Spleen (tissue), 11 donors: ENCODE results near the gene MT1A. TPM values are rescaled to one million over a fixed set of nuclear protein-coding genes. Genes with fewer than 3 reads are reported as not detected.

Experiments
- DNase-seq: peaks from one replicate; pipeline ENCODE4 v3.0.0-alpha.2; 2020
- H3K27ac ChIP-seq, 8 donors: fragments of 200-600 bp; sonication (generic) in 7 of 8; 1 replicate in 4 of 8; 2 replicates in 4 of 8; pipeline versions ENCODE4 v1.5.0 to v1.8.0; 2016 to 2021; ENCODE audit warnings: inconsistent platforms in 4 of 8, mild to moderate bottlenecking in 4 of 8, moderate library complexity in 1 of 8
- H3K27me3 ChIP-seq, 7 donors: fragments of 200-600 bp; sonication (generic) in 6 of 7; replicated peaks in 1 of 7; 1 replicate in 4 of 7; 2 replicates in 3 of 7; pipeline versions ENCODE4 v1.5.0 to v1.8.0; 2016 to 2021; ENCODE audit warnings: inconsistent platforms in 3 of 7, mild to moderate bottlenecking in 1 of 7
- H3K36me3 ChIP-seq, 6 donors: fragments of 200-600 bp; sonication (generic) in 5 of 6; 1 replicate in 4 of 6; 2 replicates in 2 of 6; pipeline versions ENCODE4 v1.5.0 to v1.8.0; 2016 to 2021; ENCODE audit warnings: inconsistent platforms in 2 of 6
- H3K4me1 ChIP-seq, 6 donors: fragments of 200-600 bp; sonication (generic) in 5 of 6; 1 replicate in 3 of 6; 2 replicates in 3 of 6; pipeline versions ENCODE4 v1.5.0 to v1.8.0; 2016 to 2021; ENCODE audit warnings: inconsistent platforms in 3 of 6
- H3K4me3 ChIP-seq, 8 donors: fragments of 200-600 bp; sonication (generic) in 7 of 8; 1 replicate in 4 of 8; 2 replicates in 4 of 8; pipeline versions ENCODE4 v1.5.0 to v1.8.0; 2016 to 2021; ENCODE audit warnings: inconsistent platforms in 4 of 8, mild to moderate bottlenecking in 4 of 8, moderate library complexity in 2 of 8
- H3K9me3 ChIP-seq, 8 donors: fragments of 200-600 bp; sonication (generic) in 7 of 8; 1 replicate in 4 of 8; 2 replicates in 4 of 8; pipeline versions ENCODE4 v1.5.0 to v1.8.0; 2016 to 2021; ENCODE audit warnings: inconsistent platforms in 4 of 8
- POLR2A ChIP-seq, 3 donors: fragments of 450-650 bp; IDR thresholded peaks; one replicate each; pipeline ENCODE4 v1.5.1; 2017; ENCODE audit warnings: antibody characterized with exemption in 3 of 3, mild to moderate bottlenecking in 1 of 3
- POLR2AphosphoS5 ChIP-seq, 3 donors: sonication (generic); formaldehyde crosslinking; IDR thresholded peaks; one replicate each; pipeline ENCODE4 v1.5.1; 2017; ENCODE audit warnings: antibody characterized with exemption in 3 of 3
- WGBS, 5 donors: extraction: QIAGEN DNeasy Blood & Tissue Kit in 3 of 5; methylation state at CpG; one replicate each; pipeline versions ENCODE4 v1.1.5 to v1.1.7; 2013 to 2018; 5-methylcytosine and 5-hydroxymethylcytosine counted together
- intact Hi-C: fragments of 100-400 bp; cut with DNase I; formaldehyde crosslinking; loops from one replicate; pipeline ENCODE4 v1.15.0; 2023; ENCODE audit warnings: low total_unique reads
- polyA plus RNA-seq, 3 donors: library from polyadenylated mRNA; stranded (reverse); fragments of 200-250 nt; gene quantifications; one replicate each; pipeline ENCODE4 v1.2.1, GENCODE V29; 2013
- total RNA-seq, 7 donors: library from RNA; depleted of rRNA in 3 of 7; stranded (reverse); fragments of >200 nt in 3 of 7; fragmentation: NEBNext Ultra II Directional in 4 of 7; extraction: Animal tissue kit (Norgen Biotek cat#: 25700) in 4 of 7; gene quantifications; one replicate each; pipeline versions ENCODE4 v1.1.0 to v1.2.1, GENCODE V29; 2016 to 2021
- TF ChIP-seq, protein P1 (sequence below), 11 experiments: fragments of 200-600 bp in 7 of 11; fragments of 450-650 bp in 4 of 11; sonication (generic) in 4 of 11; IDR thresholded peaks in 8 of 11; conservative IDR thresholded peaks in 3 of 11; 1 replicate in 7 of 11; 2 replicates in 4 of 11; pipeline versions ENCODE4 v1.4.0 to v1.8.0; 2016 to 2021; ENCODE audit warnings: antibody characterized with exemption in 11 of 11, inconsistent platforms in 4 of 11, mild to moderate bottlenecking in 1 of 11
- donor health status: healthy with polysubstance abuse.
- donor health status: DM: no; HTN: no; CAD: no; lungs with moderate emphysema.
- donor health status: DM: no; HTN: no; CAD: no.
- donor health status: Bipolar disorder and iron deficiency.
- donor health status: healthy.
- donor health status: DM: no; HTN: no; CAD: no.
- donor health status: DM: yes; HTN: yes; CAD: no.

MT1A gene
- total and polyA plus RNA-seq, 10 donors, result 1.1 to 27.3 (median 5.0) TPM; not detected in 4

DNA sequence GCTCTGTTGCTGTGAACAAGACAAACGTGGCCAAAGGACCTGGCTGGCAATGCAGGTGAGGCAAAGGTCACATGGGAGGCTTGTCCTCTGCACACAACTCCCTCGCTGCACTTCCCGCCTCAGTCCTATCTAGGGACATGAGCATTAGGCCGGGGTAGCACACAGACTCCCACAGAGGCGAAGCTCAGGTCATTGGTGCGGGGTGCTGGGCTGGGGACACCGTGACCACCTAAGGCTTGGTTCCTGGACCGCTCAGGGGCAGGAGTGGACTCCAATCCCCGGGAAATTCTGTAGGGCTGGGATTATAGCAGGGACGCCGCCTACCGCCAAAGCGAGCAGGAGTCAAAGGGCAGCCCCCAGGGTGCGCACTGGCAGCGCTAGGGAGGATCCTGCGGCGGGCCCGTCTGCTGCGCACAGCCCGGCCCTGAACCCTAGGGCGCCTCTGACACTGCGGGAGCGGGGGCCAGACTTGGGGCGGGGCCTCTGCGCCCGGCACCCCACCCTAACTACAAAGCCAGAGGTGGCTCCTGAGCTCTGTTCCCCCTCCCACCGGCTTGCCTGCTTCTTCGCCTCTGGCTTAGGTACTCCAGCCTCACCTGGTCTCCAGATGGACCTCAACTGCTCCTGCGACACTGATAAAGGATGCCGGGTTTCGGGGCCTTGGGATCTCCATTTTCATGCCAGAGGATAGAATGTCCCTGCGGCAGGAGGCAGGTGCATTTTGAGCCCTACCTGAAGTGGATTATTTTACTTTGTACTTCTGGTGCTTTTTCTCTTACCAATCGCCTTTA lies 9.4 kb downstream of the MT1A start:
- H3K4me1 ChIP-seq, result peaks cover 4 to 16% (median 14%) of the 10 kb centered on the region in 6 donors
- intact Hi-C loops, result no loop called here
- H3K36me3 ChIP-seq, result no peaks in the 10 kb centered on the region
- H3K27ac ChIP-seq, result no peak overlapping the region
- peaks cover 0 to 81% (median 18%) of the 10 kb centered on the region in 7 donors for H3K27me3 ChIP-seq
- no peak overlapping the region for H3K4me3 ChIP-seq
- H3K9me3 ChIP-seq, result no peaks in the 10 kb centered on the region
- peak; percentile 49 for DNase-seq
- WGBS, 5 donors, result 26 to 52% (median 32%) methylated on average over 31 to 33 of the region's 33 CpGs
- no peak for TF ChIP-seq POLR2A (IDR thresholded peaks at IDR 0.05)
- TF ChIP-seq, protein P1, sequence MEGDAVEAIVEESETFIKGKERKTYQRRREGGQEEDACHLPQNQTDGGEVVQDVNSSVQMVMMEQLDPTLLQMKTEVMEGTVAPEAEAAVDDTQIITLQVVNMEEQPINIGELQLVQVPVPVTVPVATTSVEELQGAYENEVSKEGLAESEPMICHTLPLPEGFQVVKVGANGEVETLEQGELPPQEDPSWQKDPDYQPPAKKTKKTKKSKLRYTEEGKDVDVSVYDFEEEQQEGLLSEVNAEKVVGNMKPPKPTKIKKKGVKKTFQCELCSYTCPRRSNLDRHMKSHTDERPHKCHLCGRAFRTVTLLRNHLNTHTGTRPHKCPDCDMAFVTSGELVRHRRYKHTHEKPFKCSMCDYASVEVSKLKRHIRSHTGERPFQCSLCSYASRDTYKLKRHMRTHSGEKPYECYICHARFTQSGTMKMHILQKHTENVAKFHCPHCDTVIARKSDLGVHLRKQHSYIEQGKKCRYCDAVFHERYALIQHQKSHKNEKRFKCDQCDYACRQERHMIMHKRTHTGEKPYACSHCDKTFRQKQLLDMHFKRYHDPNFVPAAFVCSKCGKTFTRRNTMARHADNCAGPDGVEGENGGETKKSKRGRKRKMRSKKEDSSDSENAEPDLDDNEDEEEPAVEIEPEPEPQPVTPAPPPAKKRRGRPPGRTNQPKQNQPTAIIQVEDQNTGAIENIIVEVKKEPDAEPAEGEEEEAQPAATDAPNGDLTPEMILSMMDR (IDR thresholded peaks at IDR 0.05 in 8 of 11, conservative IDR thresholded peaks at IDR 0.05 in 3 of 11), result no peak
- no peak for TF ChIP-seq POLR2AphosphoS5 (IDR thresholded peaks at IDR 0.05)

DNA sequence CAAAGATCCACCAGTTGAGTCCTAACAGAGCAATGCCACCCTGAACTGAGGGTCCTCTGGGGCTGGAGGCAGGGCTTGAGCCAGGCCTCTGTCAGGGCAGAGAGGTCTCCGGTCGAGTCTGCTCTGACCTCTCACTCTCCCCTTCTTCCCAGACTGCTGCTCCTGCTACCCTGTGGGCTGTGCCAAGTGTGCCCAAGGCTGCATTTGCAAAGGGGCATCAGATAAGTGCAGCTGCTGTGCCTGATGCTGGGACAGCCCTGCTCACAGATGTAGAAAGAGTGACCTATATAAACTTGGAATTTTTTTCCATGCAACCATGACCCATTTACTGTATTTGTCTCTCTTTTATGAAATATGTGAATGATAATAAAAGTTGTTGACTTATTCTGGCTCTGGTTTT lies 10.8 kb downstream of the MT1A start:
- H3K27me3 ChIP-seq, result peaks cover 0 to 68% (median 11%) of the 10 kb centered on the region in 7 donors
- no peak overlapping the region for H3K4me3 ChIP-seq
- intact Hi-C loops, result no loop called here
- DNase-seq, result peak; percentile 47
- no peaks in the 10 kb centered on the region for H3K36me3 ChIP-seq
- TF ChIP-seq POLR2AphosphoS5 (IDR thresholded peaks at IDR 0.05) (no peak), POLR2A (IDR thresholded peaks at IDR 0.05) (no peak)
- TF ChIP-seq, protein P1 (IDR thresholded peaks at IDR 0.05 in 8 of 11, conservative IDR thresholded peaks at IDR 0.05 in 3 of 11), result no peak
- 91 to 96% (median 94%) methylated on average over 2 of the region's 2 CpGs for WGBS, 5 donors
- H3K4me1 ChIP-seq, result peaks cover 0 to 2% (median 0%) of the 10 kb centered on the region in 6 donors
- no peaks in the 10 kb centered on the region for H3K9me3 ChIP-seq
- H3K27ac ChIP-seq, result no peak overlapping the region

DNA sequence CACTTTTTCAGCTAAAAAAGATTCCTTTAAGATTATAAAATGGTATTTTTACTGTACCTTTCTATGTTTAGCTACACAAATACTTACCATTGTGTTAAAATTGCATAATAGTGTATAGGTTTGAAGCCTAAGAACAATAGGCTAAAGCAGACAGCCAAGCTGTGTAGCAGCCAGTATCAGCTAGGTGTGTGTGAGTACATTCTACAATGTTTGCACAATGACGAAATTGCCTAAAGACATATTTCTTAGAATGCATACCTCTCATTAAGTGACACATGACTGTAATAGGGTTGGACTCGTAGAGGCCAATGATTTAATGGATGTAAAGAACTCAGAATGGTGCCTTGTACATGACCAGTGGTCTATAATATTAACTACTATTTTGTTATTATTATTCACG lies 11.4 kb downstream of the MT1A start:
- intact Hi-C loops, result no loop called here
- H3K9me3 ChIP-seq, result no peaks in the 10 kb centered on the region
- 82 to 87% (median 83%) methylated on average over 3 of the region's 3 CpGs for WGBS, 5 donors

DNA sequence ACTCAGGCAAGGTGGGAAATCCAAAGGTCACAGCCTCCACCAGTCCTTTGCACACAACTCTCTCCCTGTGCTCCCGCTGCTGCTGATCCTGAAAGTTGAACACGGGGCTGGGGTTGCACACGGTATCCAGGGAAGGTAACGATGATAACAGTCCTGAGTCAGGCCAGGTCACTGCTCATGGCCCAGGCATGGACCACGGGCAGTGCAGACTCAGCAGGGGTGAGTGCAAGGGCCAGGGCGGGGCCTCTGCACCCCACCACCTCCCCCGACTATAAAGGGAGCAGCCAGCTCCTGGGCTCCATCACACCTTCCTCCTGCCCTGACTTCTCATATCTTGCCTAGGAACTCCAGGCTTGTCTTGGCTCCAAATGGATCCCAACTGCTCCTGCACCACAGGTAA lies 13.1 kb downstream of the MT1A start, which contains the start of gene MT1B:
Gene MT1B (plus strand): TSS at position 301 of the 400 bp plus-strand sequence. CDS start 68 bp downstream, at position 369.
- intact Hi-C loops, result no loop called here
- DNase-seq, result no peak
- Histone ChIP-seq H3K36me3 (no peaks in the 10 kb centered on the region), H3K4me1 (no peaks in the 10 kb centered on the region), H3K4me3 (no peak within 1 kb of the TSS), H3K9me3 (no peaks in the 10 kb centered on the region), H3K27ac (no peak within 1 kb of the TSS), H3K27me3 (peaks cover 0 to 48% (median 11%) of the 10 kb centered on the region in 7 donors)
- TF ChIP-seq POLR2AphosphoS5 (IDR thresholded peaks at IDR 0.05) (no peak), POLR2A (IDR thresholded peaks at IDR 0.05) (no peak)
- WGBS, 5 donors, result 65 to 89% (median 78%) methylated on average over 6 to 7 of the region's 7 CpGs

More for the DNA sequence above, 11.4 kb downstream of the MT1A start:
- no peak overlapping the region for H3K27ac ChIP-seq
- no peak for DNase-seq
- no peaks in the 10 kb centered on the region for H3K4me1 ChIP-seq
- peaks cover 0 to 62% (median 11%) of the 10 kb centered on the region in 7 donors for H3K27me3 ChIP-seq
- no peak overlapping the region for H3K4me3 ChIP-seq
- TF ChIP-seq, protein P1 (IDR thresholded peaks at IDR 0.05 in 8 of 11, conservative IDR thresholded peaks at IDR 0.05 in 3 of 11), result no peak
- TF ChIP-seq POLR2AphosphoS5 (IDR thresholded peaks at IDR 0.05), result no peak
- no peak for TF ChIP-seq POLR2A (IDR thresholded peaks at IDR 0.05)
- H3K36me3 ChIP-seq, result no peaks in the 10 kb centered on the region
